GM12891 (cell line): Measurements from ENCODE around the gene SORBS1.

Experiments used
- POLR2A ChIP-seq: IDR thresholded peaks from 2 replicates; pipeline ENCODE4 v1.6.1; 2011; ENCODE audit warnings: low read depth, low read length, control low read depth
- POLR2AphosphoS5 ChIP-seq: IDR thresholded peaks from 2 replicates; pipeline ENCODE4 v1.6.1; 2011; ENCODE audit warnings: low read depth, low read length, control low read depth

- no peak for TF ChIP-seq POLR2A
- TF ChIP-seq POLR2AphosphoS5, result no peak
Observed at GRCh38 chr10:95305606-95306317, 255.4 kb downstream of the SORBS1 start.
